HG02981 (cell line): ENCODE data around the gene GSG1L.

Source experiments
- ATAC-seq: cut with Tn5 transposase; IDR thresholded peaks from one replicate; pipeline ENCODE4 v1.9.1; 2021; ENCODE audit warnings: mild to moderate bottlenecking, moderate library complexity; ENCODE audit not compliant: unreplicated experiment

The GSG1L gene

GRCh38 chr16:28092721-28093384 is 29.3 kb upstream of the GSG1L start:
- no peak for ATAC-seq

- no peak for ATAC-seq
These were observed 28.1 kb upstream of the GSG1L start for GRCh38 chr16:28091656-28092055.

- no peak for ATAC-seq
These were observed 27.3 kb upstream of the GSG1L start for GRCh38 chr16:28090646-28091377.

- no peak for ATAC-seq
These were observed 26.5 kb upstream of the GSG1L start for GRCh38 chr16:28089992-28090365.

GRCh38 chr16:28089205-28089991 is 25.9 kb upstream of the GSG1L start:
- no peak for ATAC-seq

GRCh38 chr16:28087675-28088300 is 24.3 kb upstream of the GSG1L start:
- no peak for ATAC-seq

- no peak for ATAC-seq
These were observed 23.7 kb upstream of the GSG1L start for GRCh38 chr16:28087140-28087660.

GRCh38 chr16:28086186-28087139 is 22.9 kb upstream of the GSG1L start:
- ATAC-seq = no peak

GRCh38 chr16:28085389-28086171 is 22.1 kb upstream of the GSG1L start:
- no peak for ATAC-seq

GRCh38 chr16:28084209-28084608 is 20.7 kb upstream of the GSG1L start:
- no peak for ATAC-seq

- no peak for ATAC-seq
These were observed 19.1 kb upstream of the GSG1L start for GRCh38 chr16:28082624-28083023.

GRCh38 chr16:28081391-28081968 is 18.0 kb upstream of the GSG1L start:
- ATAC-seq = no peak

GRCh38 chr16:28078261-28078660 is 14.7 kb upstream of the GSG1L start:
- ATAC-seq = no peak

- no peak for ATAC-seq
These were observed 10.3 kb upstream of the GSG1L start for GRCh38 chr16:28073836-28074235.

GRCh38 chr16:28072087-28072486 is 8.6 kb upstream of the GSG1L start:
- ATAC-seq = no peak

GRCh38 chr16:28069971-28070794 is 6.7 kb upstream of the GSG1L start:
- ATAC-seq = no peak

- no peak for ATAC-seq
These were observed 5.5 kb upstream of the GSG1L start for GRCh38 chr16:28068976-28069375.
